Liver (tissue), 9 donors: Measurements from ENCODE around the gene METAP2. TPM values are rescaled to one million over a fixed set of nuclear protein-coding genes. Genes with fewer than 3 reads are reported as not detected.
A peak's percentile ranks its signal among the peaks of the same experiment; 100 is the strongest.

Source experiments
- DNase-seq: peaks from one replicate; pipeline ENCODE4 v3.0.0-alpha.2; 2017; ENCODE audit warnings: low spot score
- H3K27ac ChIP-seq, 2 donors: one replicate each; pipeline ENCODE4 v1.7.0; 2013; ENCODE audit warnings: inconsistent platforms in 2 of 2, low read length in 2 of 2, control low read depth in 1 of 2, low read depth in 1 of 2, mild to moderate bottlenecking in 1 of 2
- H3K27me3 ChIP-seq, 4 donors: one replicate each; pipeline versions ENCODE4 v1.6.1 to v1.7.0; 2013; ENCODE audit warnings: low read length in 3 of 4, inconsistent platforms in 1 of 4, mild to moderate bottlenecking in 1 of 4, moderate library complexity in 1 of 4; ENCODE audit not compliant: control insufficient read depth in 4 of 4, insufficient read depth in 4 of 4
- H3K36me3 ChIP-seq, 4 donors: one replicate each; pipeline versions ENCODE4 v1.6.1 to v1.7.0; 2013; ENCODE audit warnings: low read length in 3 of 4, mild to moderate bottlenecking in 3 of 4, low read depth in 1 of 4, moderate library complexity in 1 of 4; ENCODE audit not compliant: control insufficient read depth in 4 of 4, insufficient read depth in 3 of 4
- H3K4me1 ChIP-seq, 4 donors: one replicate each; pipeline versions ENCODE4 v1.6.1 to v1.7.0; 2013; ENCODE audit warnings: low read length in 3 of 4, mild to moderate bottlenecking in 3 of 4, moderate library complexity in 1 of 4; ENCODE audit not compliant: control insufficient read depth in 4 of 4, insufficient read depth in 4 of 4
- H3K4me3 ChIP-seq, 3 donors: one replicate each; pipeline versions ENCODE4 v1.6.1 to v1.7.0; 2013; ENCODE audit warnings: low read length in 3 of 3, control low read depth in 1 of 3, low read depth in 1 of 3, mild to moderate bottlenecking in 1 of 3
- H3K9ac ChIP-seq, 2 donors: one replicate each; pipeline ENCODE4 v1.7.0; 2013; ENCODE audit warnings: low read length in 2 of 2, mild to moderate bottlenecking in 2 of 2, moderate library complexity in 2 of 2, control low read depth in 1 of 2, low read depth in 1 of 2
- H3K9me3 ChIP-seq, 4 donors: one replicate each; pipeline versions ENCODE4 v1.6.1 to v1.7.0; 2013; ENCODE audit warnings: low read length in 3 of 4; ENCODE audit not compliant: control insufficient read depth in 4 of 4
- ATF3 ChIP-seq: IDR thresholded peaks from 2 replicates; pipeline ENCODE4 v1.6.1; 2016; ENCODE audit warnings: antibody characterized with exemption
- CTCF ChIP-seq: fragments of 150-350 bp; IDR thresholded peaks from 2 replicates; pipeline ENCODE4 v1.5.1; 2017; ENCODE audit warnings: improper control_type of control experiment, low read depth, low read length; ENCODE audit not compliant: missing input control
- EGR1 ChIP-seq, 2 donors: IDR thresholded peaks; 2 replicates each; pipeline ENCODE4 v1.6.1; 2016 to 2018; ENCODE audit warnings: antibody characterized with exemption in 2 of 2, low read depth in 2 of 2
- FOXA1 ChIP-seq: IDR thresholded peaks from 2 replicates; pipeline ENCODE4 v1.6.1; 2016; ENCODE audit warnings: antibody characterized with exemption
- FOXA2 ChIP-seq: IDR thresholded peaks from 2 replicates; pipeline ENCODE4 v1.6.1; 2016; ENCODE audit warnings: antibody characterized with exemption
- HNF4A ChIP-seq, 2 donors: conservative IDR thresholded peaks; 2 replicates each; pipeline ENCODE4 v1.6.1; 2016; ENCODE audit warnings: antibody characterized with exemption in 2 of 2, mild to moderate bottlenecking in 2 of 2
- HNF4G ChIP-seq: IDR thresholded peaks from 2 replicates; pipeline ENCODE4 v1.6.1; 2016; ENCODE audit warnings: antibody characterized with exemption
- JUND ChIP-seq, 2 donors: IDR thresholded peaks; 2 replicates each; pipeline ENCODE4 v1.6.1; 2016; ENCODE audit warnings: antibody characterized with exemption in 2 of 2
- NR2F2 ChIP-seq: IDR thresholded peaks from 2 replicates; pipeline ENCODE4 v1.6.1; 2016; ENCODE audit warnings: antibody characterized with exemption
- RAD21 ChIP-seq, 2 donors: IDR thresholded peaks; 2 replicates each; pipeline ENCODE4 v1.6.1; 2016; ENCODE audit warnings: antibody characterized with exemption in 2 of 2, mild to moderate bottlenecking in 2 of 2
- RXRA ChIP-seq, 2 donors: IDR thresholded peaks; 2 replicates each; pipeline ENCODE4 v1.6.1; 2017 to 2018; ENCODE audit warnings: antibody characterized with exemption in 2 of 2, mild to moderate bottlenecking in 1 of 2
- TAF1 ChIP-seq: conservative IDR thresholded peaks from 2 replicates; pipeline ENCODE4 v1.6.1; 2016; ENCODE audit warnings: antibody characterized with exemption, mild to moderate bottlenecking
- YY1 ChIP-seq: IDR thresholded peaks from 2 replicates; pipeline ENCODE4 v1.6.1; 2016; ENCODE audit warnings: antibody characterized with exemption, mild to moderate bottlenecking
- ZBTB33 ChIP-seq: IDR thresholded peaks from 2 replicates; pipeline ENCODE4 v1.6.1; 2016; ENCODE audit warnings: antibody characterized with exemption
- WGBS: extraction: QIAGEN DNeasy Blood & Tissue Kit; methylation state at CpG from one replicate; pipeline ENCODE4 v1.1.7; 2013; 5-methylcytosine and 5-hydroxymethylcytosine counted together
- polyA plus RNA-seq, 2 donors: library from polyadenylated mRNA; stranded (reverse) in 1 of 2; unstranded in 1 of 2; fragments of 200-250 nt in 1 of 2; fragments of >200 nt in 1 of 2; fragmentation: Nextera tagmentation in 1 of 2; extraction: Ambion mirVana in 1 of 2; gene quantifications; one replicate each; pipeline versions ENCODE4 v1.2.1 to v1.2.3, GENCODE V29; 2013 to 2015
- total RNA-seq, 2 donors: library from RNA; depleted of rRNA; stranded (reverse); fragments of >200 nt; gene quantifications; one replicate each; pipeline ENCODE4 v1.2.3, GENCODE V29; 2014
- TF ChIP-seq, protein P1 (sequence below): IDR thresholded peaks from 2 replicates; pipeline ENCODE4 v1.6.1; 2016; ENCODE audit warnings: antibody characterized with exemption, mild to moderate bottlenecking
- donor health status: healthy.
- donor health status: healthy.
- donor health status: healthy.
- donor health status: healthy.
- donor health status: healthy.

METAP2 gene
- total and polyA plus RNA-seq, 4 donors = 31.2 to 45.7 (median 35.7) TPM

GRCh38 chr12:95470300-95470699, 3.7 kb upstream of the METAP2 start:
- no peaks in the 10 kb centered on the region for H3K36me3 ChIP-seq
- WGBS = 85% methylated on average over 1 of the region's 1 CpG
- H3K4me3 ChIP-seq = no peak overlapping the region
- no peak for DNase-seq
- no peaks in the 10 kb centered on the region for H3K9me3 ChIP-seq
- H3K4me1 ChIP-seq = peaks cover 2 to 17% (median 4%) of the 10 kb centered on the region in 4 donors
- TF ChIP-seq CTCF = no peak
- H3K27ac ChIP-seq = no peak overlapping the region
- H3K27me3 ChIP-seq = no peaks in the 10 kb centered on the region
- no peak overlapping the region for H3K9ac ChIP-seq

GRCh38 chr12:95473231-95473883, 595 bp upstream of the METAP2 start:
- Histone ChIP-seq H3K36me3 (peaks cover 3 to 8% (median 7%) of the 10 kb centered on the region in 4 donors), H3K27me3 (no peaks in the 10 kb centered on the region), H3K9ac (peak overlapping the region; percentile 96), H3K4me3 (peak overlapping the region; percentile 72 to 96 (median 81)), H3K9me3 (no peaks in the 10 kb centered on the region), H3K27ac (peak overlapping the region; percentile 90 to 94), H3K4me1 (peaks cover 0 to 17% (median 8%) of the 10 kb centered on the region in 4 donors)
- DNase-seq = peak; percentile 55
- under 1% methylated on average over 23 of the region's 23 CpGs for WGBS
- peak; percentile 88 for TF ChIP-seq YY1
- TF ChIP-seq ATF3 = no peak

GRCh38 chr12:95474660-95474958, 657 bp downstream of the METAP2 start:
- peak overlapping the region; percentile 90 to 94 for H3K27ac ChIP-seq
- no peak for DNase-seq
- TF ChIP-seq RXRA (IDR thresholded peaks at IDR 0.05) = no peak
- no peak for TF ChIP-seq TAF1
- no peak for TF ChIP-seq JUND (IDR thresholded peaks at IDR 0.05)
- TF ChIP-seq EGR1 (IDR thresholded peaks at IDR 0.05; ENCODE audit: low read depth in 2 of 2) = no peak
- TF ChIP-seq NR2F2 = no peak
- H3K9me3 ChIP-seq = no peaks in the 10 kb centered on the region
- H3K27me3 ChIP-seq = no peaks in the 10 kb centered on the region
- peaks cover 3 to 8% (median 8%) of the 10 kb centered on the region in 4 donors for H3K36me3 ChIP-seq
- under 1% methylated on average over 16 of the region's 16 CpGs for WGBS
- peak overlapping the region; percentile 72 to 96 (median 93) for H3K4me3 ChIP-seq
- peak overlapping the region; percentile 97 to 99 for H3K9ac ChIP-seq
- H3K4me1 ChIP-seq = peaks cover 0 to 17% (median 8%) of the 10 kb centered on the region in 4 donors

- no peak overlapping the region for H3K9ac ChIP-seq
- 92% methylated on average over 2 of the region's 2 CpGs for WGBS
- peaks cover 4 to 21% (median 8%) of the 10 kb centered on the region in 4 donors for H3K36me3 ChIP-seq
Observed at GRCh38 chr12:95480230-95480629, 6.3 kb downstream of the METAP2 start.

More at GRCh38 chr12:95480230-95480629, 6.3 kb downstream of the METAP2 start:
- no peaks in the 10 kb centered on the region for H3K27me3 ChIP-seq
- H3K4me1 ChIP-seq = peaks cover 0 to 13% (median 5%) of the 10 kb centered on the region in 4 donors
- no peak for DNase-seq
- no peak overlapping the region for H3K4me3 ChIP-seq
- H3K27ac ChIP-seq = no peak overlapping the region
- TF ChIP-seq ATF3 = no peak
- TF ChIP-seq EGR1 (IDR thresholded peaks at IDR 0.05; ENCODE audit: low read depth in 2 of 2) = no peak
- TF ChIP-seq TAF1 = no peak
- TF ChIP-seq, protein P1, sequence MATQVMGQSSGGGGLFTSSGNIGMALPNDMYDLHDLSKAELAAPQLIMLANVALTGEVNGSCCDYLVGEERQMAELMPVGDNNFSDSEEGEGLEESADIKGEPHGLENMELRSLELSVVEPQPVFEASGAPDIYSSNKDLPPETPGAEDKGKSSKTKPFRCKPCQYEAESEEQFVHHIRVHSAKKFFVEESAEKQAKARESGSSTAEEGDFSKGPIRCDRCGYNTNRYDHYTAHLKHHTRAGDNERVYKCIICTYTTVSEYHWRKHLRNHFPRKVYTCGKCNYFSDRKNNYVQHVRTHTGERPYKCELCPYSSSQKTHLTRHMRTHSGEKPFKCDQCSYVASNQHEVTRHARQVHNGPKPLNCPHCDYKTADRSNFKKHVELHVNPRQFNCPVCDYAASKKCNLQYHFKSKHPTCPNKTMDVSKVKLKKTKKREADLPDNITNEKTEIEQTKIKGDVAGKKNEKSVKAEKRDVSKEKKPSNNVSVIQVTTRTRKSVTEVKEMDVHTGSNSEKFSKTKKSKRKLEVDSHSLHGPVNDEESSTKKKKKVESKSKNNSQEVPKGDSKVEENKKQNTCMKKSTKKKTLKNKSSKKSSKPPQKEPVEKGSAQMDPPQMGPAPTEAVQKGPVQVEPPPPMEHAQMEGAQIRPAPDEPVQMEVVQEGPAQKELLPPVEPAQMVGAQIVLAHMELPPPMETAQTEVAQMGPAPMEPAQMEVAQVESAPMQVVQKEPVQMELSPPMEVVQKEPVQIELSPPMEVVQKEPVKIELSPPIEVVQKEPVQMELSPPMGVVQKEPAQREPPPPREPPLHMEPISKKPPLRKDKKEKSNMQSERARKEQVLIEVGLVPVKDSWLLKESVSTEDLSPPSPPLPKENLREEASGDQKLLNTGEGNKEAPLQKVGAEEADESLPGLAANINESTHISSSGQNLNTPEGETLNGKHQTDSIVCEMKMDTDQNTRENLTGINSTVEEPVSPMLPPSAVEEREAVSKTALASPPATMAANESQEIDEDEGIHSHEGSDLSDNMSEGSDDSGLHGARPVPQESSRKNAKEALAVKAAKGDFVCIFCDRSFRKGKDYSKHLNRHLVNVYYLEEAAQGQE = no peak
- no peak for TF ChIP-seq HNF4A (conservative IDR thresholded peaks at IDR 0.05)
- TF ChIP-seq HNF4G = no peak
- TF ChIP-seq RAD21 (IDR thresholded peaks at IDR 0.05) = no peak
- no peak for TF ChIP-seq ZBTB33
- no peak for TF ChIP-seq NR2F2
- no peak for TF ChIP-seq FOXA1
- TF ChIP-seq FOXA2 = no peak
- TF ChIP-seq JUND (IDR thresholded peaks at IDR 0.05) = no peak
- H3K9me3 ChIP-seq = no peaks in the 10 kb centered on the region
